Activated CD8-positive, alpha-beta memory T cell treated with anti-CD3 and anti-CD28 coated beads, Interleukin-2, amount 50 U/mL, for 24 hours (primary cell): ENCODE data around the gene ZRANB3.
"Not testable (repeated sequence)": the region's sequence is repeated elsewhere in the genome, so short reads cannot be mapped to it uniquely, and the experiment has no call there.

Source experiments
- DNase-seq: peaks from one replicate; pipeline ENCODE4 v3.0.0-alpha.2; 2020; ENCODE audit errors: extremely low read depth

ZRANB3 gene

DNA sequence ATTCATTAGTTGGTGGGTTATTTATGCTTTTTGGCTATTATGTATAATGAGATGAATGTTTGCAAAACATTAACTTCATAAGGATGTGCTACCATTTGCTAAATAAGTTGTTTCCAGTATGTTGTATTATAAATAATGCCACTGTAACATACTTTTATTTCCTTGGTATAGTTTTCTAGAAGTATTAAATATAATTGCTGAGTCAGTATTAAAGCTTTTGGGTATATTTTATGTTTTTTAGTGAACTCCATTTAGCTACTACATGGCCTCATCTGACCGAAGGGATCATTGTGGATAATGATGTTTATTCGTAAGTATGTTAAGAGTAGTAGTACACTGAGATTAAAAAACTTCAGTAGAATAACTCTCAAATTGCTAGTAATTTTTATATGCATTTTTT is 405.1 kb downstream of the ZRANB3 start:
- DNase-seq: no peak

DNA sequence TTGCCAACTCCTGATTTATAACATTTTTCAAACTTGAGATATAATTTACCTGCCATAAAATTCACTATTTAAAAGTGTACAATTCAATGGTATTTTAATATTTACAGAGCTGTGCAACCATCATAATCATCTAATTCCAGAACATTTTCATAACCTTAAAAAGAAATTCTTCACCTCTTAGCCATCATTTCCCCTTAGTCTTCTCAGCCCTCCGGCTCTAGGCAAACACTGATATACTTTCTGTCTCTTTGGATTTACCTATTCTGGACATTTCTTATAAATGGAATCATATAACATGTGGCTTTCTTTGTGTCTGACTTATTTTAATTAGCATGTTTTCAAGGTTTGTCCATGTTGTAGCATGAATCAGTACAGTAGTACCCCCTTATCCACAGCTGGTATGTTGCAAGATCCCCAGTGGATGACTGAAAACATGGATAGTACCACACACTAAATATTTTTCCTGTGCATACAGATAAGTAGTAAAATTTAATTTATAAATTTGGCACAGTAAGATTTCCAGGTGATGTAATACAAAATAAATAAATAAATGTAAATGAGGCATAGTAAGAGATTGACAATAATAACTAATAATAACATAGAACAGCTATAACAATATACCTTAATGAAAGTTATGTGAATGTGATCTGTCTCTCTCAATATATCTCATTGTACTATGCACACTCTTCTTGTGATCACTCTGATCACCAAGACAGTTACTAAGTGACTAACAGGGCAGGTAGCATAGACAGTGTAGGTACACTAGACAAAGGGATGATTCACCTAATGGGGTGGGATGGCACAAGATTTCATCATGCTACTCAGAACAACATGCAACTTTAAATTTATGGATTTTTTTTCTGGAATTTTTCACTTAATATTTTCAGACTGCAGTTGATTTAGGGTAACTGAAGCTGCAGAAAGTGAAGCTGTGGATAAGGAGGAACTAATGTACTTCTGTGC is 405.8 kb downstream of the ZRANB3 start:
- no peak for DNase-seq

DNA sequence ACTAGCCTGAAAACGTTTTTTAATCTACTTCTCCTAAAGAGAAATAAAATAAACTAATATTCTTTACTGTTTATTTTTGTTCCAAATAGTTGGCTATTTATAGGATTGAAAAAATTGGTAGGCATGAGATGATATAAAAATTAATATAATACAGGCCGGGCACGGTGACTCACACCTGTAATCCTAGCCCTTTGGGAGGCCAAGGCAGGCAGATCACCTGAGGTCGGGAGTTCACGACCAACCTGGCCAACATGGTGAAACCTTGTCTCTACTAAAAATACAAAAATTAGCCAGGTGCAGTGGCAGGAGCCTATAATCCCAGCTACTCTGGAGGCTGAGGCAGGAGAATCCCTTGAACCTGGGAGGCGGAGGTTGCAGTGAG is 409.4 kb downstream of the ZRANB3 start:
- not testable (repeated sequence) for DNase-seq

DNA sequence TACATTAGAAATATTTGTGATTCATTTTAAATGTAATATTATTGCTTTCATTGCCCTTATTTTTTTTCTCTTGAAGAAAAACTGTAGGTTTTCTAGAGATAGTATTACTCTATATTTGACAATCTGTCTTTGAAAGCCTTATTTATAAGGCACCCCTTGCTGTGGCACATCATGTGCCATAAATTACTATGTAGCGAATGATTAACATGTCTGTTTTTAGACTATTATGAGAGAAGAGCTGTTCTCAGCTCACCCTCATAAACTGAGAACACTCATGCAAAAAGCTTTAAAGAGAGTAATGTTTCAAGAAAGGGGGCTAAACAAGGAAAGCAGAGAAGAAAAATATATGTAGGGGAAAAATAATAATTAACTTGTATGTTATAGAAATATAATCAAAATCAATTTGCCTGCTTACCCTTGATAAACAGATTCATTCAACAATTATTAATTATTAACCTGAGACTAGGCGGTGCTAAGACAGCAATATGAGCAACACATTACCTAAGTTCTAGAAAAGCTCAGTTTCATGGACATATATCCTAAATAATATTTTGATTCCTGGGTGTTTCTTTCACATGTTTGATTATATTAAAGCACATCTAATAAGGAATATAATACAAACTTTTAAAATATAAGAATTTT is 409.9 kb downstream of the ZRANB3 start:
- DNase-seq: no peak

DNA sequence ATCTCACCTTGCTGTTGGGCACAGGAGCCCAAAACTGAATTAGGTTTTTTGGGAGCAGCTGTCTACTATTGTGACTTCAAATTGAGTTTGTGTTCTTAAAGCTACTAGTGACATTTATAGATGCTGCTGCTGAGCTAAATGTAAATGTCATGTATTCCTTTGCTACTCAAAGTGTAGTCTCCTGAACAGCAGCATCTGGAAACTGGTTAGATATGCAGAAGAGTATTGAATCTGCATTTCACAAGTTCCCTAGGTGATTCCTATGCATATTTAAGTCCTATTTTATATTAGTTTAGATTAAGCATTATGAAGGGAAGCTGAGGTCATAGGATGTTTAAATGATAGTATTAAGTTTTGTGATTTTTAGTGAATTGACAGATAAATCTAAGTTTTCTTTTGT is 411.4 kb downstream of the ZRANB3 start:
- DNase-seq: no peak

DNA sequence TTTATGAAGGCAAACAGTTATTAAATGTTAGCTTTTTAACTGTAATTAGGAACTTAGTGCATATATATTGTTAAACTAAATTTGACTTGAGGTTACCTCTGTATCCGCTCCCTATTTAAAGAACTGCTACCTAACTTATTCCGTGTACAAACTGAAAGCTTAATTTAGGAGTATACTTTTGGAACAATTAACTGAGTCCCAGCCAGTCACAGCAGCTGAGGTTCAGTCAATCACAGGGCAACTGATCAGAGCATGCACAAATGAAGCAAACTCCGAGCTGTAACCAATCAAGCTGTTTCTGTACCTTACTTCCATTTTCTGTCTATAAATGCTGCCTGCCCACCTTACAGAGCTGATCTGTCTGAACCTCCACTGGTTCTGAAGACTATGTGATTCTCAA is 417.7 kb downstream of the ZRANB3 start:
- no peak for DNase-seq

DNA sequence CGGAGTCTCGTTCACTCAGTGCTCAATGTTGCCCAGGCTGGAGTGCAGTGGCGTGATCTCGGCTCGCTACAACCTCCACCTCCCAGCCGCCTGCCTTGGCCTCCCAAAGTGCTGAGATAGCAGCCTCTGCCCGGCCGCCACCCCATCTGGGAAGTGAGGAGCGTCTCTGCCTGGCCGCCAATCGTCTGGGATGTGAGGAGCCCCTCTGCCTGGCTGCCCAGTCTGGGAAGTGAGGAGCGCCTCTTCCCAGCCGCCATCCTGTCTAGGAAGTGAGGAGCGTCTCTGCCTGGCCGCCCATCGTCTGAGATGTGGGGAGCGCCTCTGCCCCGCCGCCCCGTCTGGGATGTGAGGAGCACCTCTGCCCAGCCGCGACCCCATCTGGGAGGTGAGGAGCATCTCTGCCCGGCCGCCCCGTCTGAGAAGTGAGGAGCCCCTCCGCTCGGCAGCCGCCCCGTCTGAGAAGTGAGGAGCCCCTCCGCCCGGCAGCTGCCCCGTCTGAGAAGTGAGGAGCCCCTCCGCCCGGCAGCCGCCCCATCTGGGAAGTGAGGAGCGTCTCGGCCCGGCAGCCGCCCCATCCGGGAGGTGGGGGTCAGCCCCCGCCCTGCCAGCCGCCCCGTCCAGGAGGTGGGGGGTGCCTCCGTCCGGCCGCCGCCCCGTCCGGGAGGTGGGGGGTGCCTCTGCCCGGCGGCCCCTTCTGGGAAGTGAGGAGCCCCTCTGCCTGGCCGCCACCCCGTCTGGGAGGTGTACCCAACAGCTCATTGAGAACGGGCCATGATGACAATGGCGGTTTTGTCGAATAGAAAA is 425.3 kb downstream of the ZRANB3 start:
- not testable (repeated sequence) for DNase-seq

DNA sequence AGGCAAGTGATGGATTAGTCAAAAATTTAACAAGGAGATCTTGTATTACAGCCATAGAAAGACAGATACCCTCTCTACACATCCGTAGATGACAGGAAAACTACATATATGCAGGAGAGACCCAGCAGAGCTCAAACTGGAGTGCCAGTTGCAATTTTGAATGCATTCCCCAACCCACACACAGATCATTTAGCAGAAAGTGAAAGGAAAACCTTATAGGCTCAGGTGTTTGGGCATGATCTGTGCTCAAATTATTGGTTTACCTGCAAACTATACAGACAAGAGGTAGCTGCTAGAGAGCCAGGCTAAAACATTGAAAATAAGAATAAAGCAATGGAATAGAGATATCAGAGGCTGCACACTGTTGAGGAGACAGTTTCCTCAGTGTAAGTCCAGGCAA is 427.2 kb downstream of the ZRANB3 start:
- no peak for DNase-seq

DNA sequence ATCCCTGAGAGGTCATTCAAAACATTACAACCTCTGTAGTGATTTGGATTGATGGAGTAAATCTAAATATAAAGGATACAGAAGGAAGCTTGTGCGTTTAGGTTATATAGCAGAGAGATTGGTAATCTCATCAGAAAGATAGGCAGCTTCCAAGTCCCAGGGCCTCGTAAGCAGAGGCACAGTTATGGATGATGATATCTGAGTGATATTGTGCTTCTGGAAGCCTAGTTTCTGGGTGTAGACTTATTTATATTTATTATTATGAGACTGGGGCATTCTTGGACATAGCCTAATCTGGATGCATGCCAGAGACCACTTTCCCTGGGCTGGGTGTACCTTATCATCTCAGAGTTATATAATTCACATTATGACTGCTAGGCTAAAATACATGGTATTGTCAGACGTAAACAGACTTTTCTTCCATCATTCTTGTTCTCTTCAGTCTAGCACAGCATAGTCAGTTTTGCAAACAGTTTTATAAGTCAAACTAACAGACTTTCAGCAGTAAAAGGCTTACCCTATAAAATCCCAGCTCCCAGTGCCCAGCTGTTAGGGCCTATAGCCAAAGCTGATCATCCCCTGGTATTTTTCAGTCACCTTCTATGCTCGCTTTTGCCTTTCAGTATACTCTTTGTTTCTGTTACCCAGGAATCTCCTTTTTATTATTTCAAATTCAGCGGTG is 431.1 kb downstream of the ZRANB3 start:
- no peak for DNase-seq

DNA sequence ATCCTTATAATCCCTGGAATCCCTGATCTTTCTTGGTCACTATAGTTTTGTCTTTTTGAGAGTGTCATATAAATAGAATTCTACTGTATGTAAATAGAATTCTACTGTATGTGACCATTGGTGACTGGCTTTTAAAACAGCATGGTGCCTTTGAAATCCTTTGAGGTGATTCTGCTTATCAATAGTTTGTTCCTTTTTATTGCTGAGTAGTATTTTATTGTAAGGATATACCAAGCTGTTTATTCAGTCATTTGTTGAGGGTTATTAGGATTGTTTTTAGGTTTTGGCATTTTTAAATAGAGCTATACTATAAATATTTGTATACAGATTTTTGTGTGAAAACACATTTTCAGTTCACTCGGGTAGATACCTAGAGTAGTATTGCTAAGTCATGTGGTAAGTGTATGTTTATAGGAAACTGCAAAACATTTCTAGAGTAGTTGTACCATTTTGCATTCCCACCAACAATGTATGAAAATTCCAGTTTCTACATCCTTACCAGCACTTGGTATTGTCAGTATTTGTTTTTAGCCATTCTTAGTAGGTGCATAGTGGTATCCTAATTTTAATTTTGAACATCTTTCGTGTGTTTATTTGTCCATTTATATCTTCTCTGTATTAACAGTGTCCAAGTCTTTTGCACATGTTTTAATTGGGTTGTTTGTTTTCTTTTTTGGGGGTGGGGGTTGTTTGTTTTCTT is 433.3 kb downstream of the ZRANB3 start:
- no peak for DNase-seq

DNA sequence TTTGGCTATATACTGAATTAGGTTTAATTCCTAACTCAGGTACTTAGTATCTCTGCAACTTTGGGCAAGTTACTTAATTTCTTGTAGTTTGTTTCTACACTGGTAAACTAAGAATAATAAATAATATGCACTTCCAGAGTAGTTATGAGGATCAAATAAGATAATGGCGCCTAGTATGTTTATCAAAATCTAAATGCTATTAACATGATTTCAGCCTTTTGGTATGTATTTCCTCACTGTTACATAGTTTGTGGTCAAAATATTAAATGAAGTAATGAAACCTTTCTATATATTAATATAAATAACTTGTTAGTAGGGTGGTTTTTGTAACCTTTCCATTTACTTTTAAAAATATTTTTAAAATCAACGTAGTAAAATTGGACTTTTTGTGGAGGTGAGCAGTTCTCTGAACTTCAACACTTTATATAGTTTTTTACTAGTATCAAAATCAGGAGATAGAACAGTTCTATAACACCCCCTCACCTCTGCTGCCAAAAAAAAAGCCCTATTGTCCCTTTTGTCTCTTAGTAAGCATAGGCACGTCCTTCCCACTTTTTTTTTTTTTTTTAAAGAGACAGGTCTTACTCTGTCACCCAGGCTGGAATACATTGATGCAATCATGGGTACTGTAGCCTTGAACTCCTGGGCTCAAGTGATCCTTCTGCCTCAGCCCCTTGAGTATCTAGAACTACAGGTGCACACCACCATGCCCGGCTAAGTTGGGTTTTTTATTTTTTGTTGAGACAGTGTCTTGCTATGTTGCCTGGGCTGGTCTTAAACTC is 434.2 kb downstream of the ZRANB3 start:
- DNase-seq: no peak

DNA sequence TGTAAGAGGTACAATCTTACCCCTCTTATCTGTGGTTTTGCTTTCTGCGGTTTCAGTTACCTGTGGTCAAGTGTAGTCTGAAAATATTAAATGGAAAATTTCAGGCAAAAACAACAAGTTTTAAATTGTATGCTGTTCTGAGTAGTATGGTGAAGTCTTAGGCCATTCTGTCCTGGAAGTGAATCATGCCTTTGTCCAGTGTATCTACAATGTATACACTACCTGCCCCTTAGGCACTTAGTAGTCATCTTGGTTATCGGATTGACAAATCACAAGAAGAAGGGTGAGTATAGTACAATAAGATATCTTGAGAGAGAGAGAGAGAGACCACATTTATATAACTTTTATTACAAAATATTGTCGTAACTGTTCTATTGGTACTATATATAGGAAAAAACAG is 435.4 kb downstream of the ZRANB3 start:
- DNase-seq: no peak

DNA sequence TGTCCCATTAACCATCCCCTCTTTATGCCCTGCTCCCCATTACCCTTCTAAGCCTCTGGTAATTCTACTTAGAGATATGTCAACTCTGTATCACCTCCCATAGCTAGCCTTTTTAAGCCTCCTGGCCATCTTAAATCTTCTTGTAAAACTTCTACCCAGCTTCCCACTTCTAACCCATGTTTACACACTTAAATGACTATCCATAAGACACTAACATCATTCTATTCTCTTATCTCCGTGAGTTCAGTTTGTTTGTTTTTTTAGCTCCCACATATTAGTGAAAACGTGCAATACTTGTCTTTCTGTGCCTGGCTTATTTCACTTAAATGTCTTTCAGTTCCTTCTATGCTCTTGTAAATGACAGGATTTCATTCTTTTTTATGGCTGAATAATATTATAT is 436.5 kb downstream of the ZRANB3 start:
- no peak for DNase-seq

DNA sequence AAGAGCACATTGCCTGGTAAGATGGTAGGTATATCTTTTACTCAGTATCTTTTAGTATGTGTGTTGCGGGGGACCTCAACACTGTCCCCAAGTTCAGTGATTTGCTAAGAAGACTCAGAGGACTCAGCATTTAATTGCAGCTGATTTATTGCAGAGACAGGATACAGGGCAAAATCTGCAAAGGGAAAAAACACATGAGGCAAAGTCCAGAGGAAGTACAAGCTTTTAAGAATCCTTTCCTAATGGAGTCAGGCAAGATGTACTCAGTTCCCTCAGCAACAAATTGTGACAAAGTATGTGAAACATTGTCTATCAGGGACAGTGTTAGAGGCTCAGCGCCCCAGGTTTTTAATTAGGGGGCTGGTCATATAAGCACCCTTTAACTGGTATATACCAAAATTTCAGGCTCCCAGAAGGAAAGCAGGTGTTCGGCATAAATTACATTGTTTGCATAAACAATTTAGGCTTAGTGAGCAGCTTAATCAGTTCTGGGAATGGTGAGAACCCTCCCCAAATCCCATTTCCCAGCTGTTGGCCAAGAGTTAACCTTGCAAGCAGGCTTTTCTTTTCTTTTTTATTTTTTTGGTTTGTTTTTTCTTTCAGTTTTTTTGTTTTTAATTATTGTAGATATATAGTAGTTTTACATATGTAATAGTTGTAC is 437.2 kb downstream of the ZRANB3 start:
- no peak for DNase-seq

DNA sequence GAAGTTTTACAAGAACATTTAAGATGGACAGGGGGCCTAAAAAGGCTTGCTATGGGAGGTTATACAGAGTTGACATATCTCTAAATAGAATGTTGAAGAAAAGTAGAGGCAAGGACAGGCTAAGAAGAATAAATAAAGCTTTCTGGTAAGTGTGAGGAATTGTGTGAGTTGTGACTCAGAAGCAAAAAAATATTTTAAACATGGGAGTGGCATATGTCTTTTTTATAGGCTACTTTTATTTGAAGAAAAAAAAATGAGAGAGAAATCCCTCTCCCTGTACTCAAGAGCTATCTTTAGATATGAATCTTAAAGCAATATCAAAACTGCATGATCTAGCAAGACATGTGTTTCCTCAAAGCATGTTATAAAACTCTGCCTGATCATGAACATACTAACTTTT is 437.8 kb downstream of the ZRANB3 start:
- no peak for DNase-seq

DNA sequence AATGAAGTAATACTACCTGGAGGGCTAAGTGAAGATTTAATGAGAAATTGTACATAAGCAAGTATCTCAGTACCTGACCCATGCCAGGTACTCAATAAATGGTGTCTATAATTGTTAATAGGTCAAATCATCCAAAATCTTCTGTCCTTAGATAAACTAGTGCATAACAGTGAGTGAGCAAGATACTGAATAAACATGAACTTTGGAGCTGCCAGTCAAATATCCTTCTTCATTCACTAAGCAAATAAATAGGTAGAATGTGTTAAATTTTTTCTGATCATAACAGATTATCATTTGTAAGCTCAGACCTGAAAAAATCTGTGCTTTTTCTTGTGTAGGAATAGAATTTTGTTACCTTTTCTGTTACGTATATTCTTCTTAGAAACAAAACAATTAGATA is 439.3 kb downstream of the ZRANB3 start:
- DNase-seq: no peak

DNA sequence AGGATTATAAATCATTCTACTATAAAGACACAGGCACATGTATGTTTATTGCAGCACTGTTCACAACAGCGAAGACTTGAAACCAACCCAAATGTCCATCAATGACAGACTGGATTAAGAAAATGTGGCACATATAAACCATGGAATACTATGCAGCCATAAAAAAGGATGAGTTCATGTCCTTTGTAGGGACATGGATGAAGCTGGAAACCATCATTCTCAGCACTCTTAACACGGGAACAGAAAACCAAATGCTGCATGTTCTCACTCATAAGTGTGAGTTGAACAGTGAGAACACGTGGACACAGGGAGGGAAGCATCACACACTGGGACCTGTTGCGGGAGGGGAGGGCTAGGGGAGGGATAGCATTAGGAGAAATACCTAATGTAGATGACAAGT is 441.4 kb downstream of the ZRANB3 start:
- DNase-seq: not testable (repeated sequence)
